ENCODE results near the gene MRPL55.
A peak's percentile ranks its signal among the peaks of the same experiment; 100 is the strongest.

Gene MRPL55

DNA sequence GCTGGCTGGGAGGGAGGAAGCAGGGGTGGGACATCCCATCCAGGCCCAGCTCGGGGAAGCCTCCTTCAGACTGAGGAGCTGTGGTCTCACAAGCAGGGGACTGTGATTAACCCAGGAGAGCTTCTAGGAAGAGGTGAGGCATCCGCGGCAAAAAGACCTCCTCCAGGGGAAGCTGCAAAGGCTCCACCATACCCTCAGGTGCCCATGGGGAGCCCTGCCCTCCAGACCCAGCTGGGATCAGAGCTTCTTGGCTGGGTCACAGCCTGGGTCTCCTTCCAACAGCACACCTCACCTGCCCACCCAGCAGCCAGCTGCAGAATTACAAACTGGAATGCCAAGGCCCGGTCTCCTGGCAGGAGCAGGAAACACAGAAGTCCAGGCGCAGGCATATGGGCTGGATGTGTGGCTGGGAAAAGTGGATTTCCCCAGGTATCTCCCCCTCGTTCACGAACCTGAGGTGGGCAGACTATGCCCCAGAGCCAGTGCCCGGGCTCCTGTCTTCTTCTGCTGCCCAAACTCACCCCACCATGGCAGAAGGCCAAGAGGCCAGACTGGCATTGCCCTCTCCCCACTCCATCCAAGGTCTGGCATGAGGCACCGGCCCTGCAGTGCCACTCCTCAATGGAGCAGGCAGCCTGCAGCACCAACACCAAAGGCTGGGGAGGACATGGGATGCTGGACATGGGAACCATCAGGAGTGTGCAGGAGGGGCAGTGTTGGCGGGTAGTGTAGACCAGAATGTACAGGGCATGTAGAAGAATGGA, 42.0 kb downstream of the MRPL55 start:
- no peak for DNase-seq

DNA sequence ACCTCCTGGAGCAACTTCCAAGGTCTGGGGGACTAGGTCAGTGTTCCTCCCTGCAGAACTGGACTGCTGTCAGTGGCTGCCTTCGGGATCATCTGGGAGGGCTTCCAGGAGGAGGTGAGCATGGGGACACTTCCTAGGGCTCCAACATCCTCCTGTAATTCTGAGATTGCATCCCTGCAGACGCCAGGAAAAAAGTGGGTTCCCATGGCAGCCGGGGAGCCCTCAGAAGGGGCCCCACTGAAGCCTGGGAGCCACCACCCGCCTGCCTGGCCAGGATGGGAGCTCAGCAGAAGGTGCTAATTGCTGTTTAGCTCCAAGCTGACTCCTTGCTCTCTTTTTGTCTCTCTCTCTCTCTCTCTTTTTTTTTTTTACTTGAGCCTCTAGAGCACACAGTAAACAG, 42.7 kb downstream of the MRPL55 start:
- no peak for DNase-seq

DNA sequence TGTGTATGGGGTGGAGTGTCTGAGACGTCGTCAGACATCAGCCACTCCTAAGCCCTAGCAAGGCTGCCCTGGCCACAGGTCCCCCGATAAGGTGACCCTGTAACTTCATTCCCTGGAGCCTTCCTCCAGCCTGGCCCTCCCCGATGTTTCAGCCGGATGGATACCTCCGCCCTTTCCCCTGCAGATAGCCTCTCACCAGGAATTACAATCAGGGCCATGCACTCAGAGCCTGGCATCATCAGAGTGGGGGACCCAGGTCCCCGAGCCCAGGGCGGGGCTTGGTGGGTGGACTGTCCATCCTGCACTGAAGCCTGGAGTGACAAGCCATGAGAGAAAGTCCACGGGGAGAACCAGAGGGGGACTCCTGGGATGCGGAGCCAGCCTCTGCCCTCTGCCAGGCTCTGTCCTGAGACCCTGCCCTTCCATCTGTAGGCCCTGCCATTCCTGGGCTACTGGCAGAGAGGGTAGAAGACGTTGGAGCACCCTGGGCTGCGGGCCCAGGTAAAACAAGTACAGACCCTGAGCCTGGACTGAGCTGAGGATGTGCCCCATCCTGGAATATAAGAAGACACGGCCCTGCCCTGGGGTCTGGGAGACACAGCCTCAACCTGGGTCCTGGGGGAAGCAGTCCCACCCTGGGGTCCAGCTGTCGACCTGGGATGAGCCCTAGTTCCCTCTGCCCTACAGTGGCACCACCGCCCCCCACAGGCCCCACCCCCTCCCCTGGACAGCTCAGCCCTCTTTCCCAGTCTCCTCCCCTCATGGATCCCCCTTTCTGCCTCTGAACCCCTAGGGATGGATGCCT, 43.4 kb downstream of the MRPL55 start:
- DNase-seq = no peak

DNA sequence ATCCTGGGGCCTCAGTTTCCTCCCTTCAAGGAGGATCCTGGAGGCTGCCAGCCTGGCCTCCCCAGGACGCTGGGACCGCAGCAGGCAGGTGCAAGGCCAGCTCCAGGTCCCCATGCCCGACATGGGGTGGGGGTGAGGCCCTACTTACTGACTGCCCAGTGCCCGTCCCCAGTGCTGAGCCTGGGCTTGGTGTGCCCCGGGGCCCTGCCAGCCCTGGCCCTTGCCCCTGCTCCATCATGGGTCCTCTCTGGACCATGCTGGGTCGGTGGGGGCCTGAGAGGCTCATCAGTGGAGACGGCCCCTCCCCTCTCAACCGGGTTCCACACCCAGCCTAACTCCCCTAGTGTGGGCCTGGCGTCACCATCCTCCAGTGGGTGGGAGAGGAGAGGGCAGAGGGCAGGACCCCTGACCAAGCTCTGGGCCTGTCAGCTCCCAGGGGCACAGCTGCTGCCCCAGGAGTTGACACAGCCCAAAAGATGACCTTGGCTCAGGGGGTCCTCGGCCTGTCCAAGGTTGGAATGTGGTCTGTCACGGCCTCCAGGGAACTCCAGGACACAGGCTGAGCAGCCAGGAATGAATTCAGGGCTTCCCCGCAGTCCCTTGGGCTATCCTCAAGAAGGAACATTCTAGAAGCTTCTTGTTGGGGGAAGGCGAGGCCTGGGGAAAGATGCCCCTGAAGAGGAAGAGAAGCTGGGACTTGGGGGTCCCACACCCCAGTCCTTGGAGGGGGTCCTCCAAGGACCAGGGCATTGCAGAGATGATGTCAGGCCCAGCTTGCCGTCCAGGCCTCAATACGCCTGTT, 44.2 kb downstream of the MRPL55 start:
- DNase-seq = no peak

DNA sequence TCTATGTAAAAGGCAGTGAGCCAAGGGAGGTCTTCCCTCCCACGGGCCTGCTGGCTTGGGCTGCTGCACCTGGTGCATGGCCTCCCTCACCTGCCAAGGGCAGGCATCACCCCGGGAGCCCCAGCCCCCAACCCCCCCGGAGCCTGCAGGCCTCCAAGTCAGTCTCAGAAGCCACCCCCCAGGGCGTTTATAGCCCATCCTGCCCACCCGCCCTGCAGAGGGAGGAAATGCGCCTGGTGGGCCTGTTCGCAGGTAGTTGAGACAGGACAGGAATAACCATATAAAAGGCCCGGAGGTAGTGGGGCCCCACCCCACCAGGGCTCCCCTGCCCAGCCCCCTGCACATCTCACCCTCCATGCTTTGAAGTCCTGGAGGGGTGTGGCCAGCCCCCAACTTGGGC, 44.8 kb downstream of the MRPL55 start:
- no peak for DNase-seq

DNA sequence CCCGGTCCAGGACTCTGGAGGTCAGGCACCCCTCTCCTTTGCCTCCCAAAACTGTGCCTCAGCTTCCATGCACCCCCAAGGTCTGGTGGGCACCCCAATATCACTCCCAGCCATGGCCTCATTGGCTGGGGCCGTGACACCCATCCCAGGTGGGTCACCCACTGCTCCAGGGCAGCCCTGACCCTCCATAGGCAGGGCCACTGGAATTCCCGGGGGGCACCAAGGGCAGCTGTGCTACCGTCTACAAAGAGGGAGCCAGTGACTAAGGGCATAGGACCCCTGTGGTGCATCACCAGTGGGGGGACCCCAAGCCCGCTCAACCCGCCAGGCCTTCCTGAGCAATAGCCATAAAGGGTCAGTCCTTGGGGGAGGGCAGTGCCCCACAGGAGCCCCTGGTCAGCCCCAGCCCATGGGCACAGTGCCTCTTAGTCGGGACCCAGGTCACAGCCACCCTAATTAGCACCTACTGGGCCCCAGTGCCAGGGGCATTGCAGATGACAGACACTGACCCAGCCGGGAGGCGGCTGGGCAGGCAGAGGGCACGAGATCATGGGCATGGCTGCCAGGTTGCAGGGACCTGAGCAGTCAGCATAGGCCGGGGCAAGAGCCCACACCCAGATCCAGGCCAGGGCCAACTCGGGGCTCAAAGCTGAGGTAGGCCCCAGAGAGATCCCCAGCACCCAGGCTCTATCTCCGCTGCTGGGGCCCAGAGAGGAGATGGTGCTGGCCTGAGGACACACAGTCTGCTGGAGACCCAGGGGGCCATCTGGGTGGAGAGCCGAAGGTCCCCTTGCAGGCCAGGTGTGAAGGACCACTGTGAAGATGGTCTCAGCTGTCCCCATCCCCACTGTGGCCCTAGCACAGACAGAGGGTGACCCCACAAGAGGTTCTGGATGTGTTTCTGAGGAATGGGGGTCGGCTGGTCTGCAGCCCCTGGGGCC, 45.6 kb downstream of the MRPL55 start:
- DNase-seq = no peak

DNA sequence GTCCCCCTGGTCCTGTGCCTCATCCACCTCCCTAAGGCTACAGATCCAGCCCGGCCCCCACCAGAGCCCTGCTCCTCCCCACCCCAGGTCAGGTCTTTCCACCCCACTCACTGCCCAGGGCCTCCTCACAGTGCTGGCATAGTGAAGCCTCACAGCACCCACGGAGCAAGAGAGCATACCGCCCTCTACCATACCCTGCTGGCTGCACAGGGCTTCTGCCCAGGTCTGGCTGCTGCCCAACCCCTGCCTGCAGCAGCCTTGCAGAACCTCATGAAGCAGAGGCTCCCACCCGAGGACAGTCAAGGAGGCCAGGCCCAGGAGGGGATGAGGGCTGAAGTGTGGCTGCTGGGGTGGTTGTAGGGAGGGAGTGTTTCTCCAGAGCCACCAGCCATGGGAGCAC, 46.3 kb downstream of the MRPL55 start:
- DNase-seq = no peak

DNA sequence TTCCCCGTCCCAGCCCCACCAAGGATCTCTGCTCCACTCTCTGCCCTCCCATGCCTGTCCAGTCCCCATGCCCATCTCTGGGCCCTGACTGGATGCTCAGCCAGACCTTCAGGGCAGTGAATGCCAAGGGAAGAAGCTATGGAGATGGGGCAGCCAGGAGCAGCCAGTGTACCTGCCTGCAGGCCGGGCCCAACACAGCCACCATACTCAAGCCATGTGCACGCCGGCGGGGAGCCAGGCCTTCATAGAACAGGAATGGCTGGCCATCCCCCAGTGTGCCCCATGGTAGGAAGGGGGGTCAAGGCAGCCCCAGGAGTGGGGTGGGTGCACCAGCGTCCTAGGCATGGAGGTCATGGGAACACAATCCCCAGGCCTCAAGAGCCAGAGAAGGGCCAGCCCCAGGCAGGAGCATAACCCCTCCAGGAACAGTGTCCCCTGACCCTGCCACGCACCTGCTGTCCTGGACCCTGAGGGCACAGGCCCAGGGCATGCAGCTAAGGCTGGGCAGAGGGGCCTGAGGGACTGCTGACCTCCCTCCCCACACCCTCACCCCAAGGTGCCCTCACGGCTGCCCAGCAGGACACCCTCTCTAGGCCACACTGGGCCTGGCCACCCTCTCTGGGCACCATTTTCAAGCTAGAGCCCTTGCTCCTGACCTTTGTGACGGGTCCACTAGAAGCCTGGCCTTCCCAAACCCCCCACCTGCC, 46.9 kb downstream of the MRPL55 start:
- no peak for DNase-seq

DNA sequence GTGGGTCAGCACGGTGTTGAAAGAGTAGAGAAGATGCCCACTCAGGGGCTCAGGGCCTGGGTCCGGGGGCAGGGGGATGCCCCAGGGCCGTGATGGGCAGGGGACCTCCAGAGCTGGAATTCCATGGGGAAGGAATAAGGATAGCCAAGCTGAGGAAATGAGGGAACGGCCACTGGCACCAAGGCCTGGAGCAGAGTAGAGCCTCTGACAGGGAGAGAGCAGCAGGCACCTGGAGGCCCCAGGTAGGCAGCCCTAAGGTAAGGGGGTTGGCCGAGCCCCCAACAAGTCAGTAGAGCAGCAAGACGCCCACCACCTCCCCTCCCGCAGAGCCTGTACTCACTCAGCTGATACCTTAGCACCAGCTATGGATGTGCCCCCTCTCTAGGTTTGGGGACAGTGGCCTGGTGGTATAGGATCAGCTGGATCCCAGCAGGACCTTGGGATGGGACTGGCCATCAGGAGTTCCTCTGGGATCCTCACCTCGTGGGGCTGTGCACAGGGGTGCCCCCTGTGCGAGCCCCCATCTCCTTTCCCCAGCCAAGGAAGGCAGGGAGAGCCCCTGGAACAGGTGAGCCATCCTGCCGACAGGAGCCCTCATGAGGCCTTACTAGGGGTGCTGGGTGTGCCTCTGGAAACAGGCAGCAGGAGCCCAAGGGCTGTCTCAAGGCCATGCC, 47.6 kb downstream of the MRPL55 start:
- no peak for DNase-seq

DNA sequence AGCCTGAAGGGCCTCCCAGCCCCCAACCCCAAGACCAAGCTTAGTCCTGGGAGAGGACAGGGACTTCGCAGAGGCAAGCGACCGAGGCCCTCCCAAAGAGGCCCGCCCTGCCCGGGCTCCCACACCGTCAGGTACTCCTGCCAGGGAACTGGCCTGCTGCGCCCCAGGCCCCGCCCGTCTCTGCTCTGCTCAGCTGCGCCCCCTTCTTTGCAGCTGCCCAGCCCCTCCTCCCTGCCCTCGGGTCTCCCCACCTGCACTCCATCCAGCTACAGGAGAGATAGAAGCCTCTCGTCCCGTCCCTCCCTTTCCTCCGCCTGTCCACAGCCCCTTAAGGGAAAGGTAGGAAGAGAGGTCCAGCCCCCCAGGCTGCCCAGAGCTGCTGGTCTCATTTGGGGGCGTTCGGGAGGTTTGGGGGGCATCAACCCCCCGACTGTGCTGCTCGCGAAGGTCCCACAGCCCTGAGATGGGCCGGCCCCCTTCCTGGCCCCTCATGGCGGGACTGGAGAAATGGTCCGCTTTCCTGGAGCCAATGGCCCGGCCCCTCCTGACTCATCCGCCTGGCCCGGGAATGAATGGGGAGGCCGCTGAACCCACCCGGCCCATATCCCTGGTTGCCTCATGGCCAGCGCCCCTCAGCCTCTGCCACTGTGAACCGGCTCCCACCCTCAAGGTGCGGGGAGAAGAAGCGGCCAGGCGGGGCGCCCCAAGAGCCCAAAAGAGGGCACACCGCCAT, 48.5 kb downstream of the MRPL55 start:
- no peak for DNase-seq

DNA sequence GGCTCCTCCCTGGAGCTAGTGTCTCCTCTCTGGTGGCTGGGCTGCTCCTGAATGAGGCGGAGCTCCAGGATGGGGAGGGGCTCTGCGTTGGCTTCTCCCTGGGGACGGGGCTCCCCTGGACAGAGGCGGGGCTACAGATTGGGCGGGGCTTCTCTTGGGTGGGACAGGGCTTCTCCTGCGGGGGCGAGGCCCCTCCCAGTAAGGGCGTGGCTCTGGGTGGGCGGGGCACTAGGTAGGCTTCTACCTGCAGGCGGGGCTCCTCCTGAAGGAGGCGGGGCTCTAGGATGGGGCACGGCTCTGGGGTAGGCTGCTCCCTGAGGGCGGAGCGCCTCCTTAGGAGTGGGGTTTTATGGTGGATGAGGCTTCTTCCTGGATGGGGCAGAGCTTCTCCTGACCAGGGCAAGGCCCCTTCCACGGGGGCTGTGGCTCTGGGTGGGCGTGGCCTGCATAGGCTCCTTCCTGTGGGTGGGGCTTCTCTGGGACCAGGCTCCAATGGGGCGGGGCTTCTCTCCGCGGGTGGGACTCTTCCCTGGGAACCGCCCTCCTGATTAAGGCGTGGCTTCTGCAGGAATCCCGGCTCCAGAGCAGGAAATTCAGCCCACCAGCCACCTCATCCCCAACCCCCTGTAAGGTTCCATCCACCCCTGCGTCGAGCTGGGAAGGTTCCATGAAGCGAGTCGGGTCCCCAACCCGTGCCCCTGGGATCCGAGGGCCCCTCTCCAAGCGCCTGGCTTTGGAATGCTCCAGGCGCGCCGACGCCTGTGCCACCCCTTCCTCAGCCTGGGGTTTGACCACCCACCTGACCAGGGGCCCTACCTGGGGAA, 49.3 kb downstream of the MRPL55 start:
- peak; percentile 79 to 82 for DNase-seq

DNA sequence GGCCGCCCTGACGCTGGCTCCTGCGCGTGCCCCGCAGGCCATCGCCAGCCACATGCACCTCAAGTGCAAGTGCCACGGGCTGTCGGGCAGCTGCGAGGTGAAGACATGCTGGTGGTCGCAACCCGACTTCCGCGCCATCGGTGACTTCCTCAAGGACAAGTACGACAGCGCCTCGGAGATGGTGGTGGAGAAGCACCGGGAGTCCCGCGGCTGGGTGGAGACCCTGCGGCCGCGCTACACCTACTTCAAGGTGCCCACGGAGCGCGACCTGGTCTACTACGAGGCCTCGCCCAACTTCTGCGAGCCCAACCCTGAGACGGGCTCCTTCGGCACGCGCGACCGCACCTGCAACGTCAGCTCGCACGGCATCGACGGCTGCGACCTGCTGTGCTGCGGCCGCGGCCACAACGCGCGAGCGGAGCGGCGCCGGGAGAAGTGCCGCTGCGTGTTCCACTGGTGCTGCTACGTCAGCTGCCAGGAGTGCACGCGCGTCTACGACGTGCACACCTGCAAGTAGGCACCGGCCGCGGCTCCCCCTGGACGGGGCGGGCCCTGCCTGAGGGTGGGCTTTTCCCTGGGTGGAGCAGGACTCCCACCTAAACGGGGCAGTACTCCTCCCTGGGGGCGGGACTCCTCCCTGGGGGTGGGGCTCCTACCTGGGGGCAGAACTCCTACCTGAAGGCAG, 50.0 kb downstream of the MRPL55 start:
- peak; percentile 62 to 75 for DNase-seq

DNA sequence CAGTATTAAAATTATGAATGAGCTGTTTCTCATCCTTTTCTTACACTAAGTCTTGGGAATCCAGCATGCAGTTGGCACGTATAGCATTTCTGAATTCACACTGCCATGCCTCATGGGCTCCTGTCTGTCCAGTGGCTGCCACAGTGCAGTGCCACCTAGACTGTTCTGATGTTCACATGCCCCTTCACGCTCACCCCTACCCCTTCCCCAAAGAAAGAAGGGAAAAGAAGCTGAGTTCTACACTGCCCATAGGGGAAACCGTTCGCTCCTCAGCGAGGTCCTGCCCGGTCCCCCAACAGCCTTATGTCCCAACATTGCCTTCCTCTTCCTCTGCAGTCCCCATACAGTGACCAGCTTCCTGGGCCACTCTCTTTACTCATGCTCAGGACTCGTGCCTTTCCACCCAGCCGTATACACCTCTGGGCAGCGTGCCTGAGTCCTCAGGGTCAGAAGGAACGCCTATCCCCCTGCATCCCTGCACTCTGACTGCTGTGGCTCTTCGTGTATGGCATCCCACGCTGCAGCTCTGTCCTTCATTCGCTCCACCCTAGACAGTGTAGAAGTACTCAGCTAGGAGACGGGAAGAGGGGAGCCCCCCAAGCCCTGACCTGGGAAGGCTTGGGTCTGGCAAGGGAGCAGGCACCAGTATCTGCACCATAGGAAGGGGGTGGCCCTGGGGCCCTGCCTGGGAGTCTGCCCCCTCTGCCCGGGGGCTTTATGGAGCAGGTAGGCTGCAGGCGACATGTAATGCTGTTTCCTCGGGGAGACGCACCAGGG, 50.7 kb downstream of the MRPL55 start:
- DNase-seq = no peak
